T-helper 2 cell treated with Interferon-gamma antibody and Interleukin-4, amounts not matched to agents 100 ng/mL and 5 ng/mL, for 36 hours (primary cell): ENCODE data around the gene PKIG. TPM values are rescaled to one million over a fixed set of nuclear protein-coding genes. Genes with fewer than 3 reads are reported as not detected.

Experiments used
- intact Hi-C: fragments of 100-400 bp; cut with micrococcal nuclease; formaldehyde crosslinking; loops from one replicate; pipeline ENCODE4 v1.15.1; 2023
- total RNA-seq: library from RNA; stranded (reverse); gene quantifications from 2 replicates; pipeline ENCODE4 v1.2.3, GENCODE V29; 2022

Gene PKIG
- total RNA-seq, 1 donor from 2014 or later: 2.5 TPM

GRCh38 chr20:44637522-44638372 lies 55.4 kb downstream of the PKIG start:
- intact Hi-C loops: no loop called here

GRCh38 chr20:44640522-44640921 lies 58.1 kb downstream of the PKIG start:
- intact Hi-C loops: loop anchor here (10.0 kb wide), 1 partner anchor 326 kb away; the partner anchor contains the start of gene FITM2

- intact Hi-C loops: loop anchor here (10.0 kb wide), 1 partner anchor 327 kb away; the partner anchor contains the start of gene FITM2
Observed at GRCh38 chr20:44641325-44641724, 58.9 kb downstream of the PKIG start.

- intact Hi-C loops: loop anchor here (10.0 kb wide), 1 partner anchor 328 kb away; the partner anchor contains the start of gene FITM2
Observed at GRCh38 chr20:44642203-44643153, 60.1 kb downstream of the PKIG start.

- intact Hi-C loops: loop anchor here (10.0 kb wide), 1 partner anchor 328 kb away; the partner anchor contains the start of gene FITM2
Observed at GRCh38 chr20:44643154-44643519, 60.8 kb downstream of the PKIG start.

GRCh38 chr20:44643596-44644229 lies 61.3 kb downstream of the PKIG start:
- intact Hi-C loops: loop anchor here (10.0 kb wide), 1 partner anchor 329 kb away; the partner anchor contains the start of gene FITM2

GRCh38 chr20:44644230-44644617 lies 61.8 kb downstream of the PKIG start:
- intact Hi-C loops: loop anchor here (10.0 kb wide), 1 partner anchor 329 kb away; the partner anchor contains the start of gene FITM2

- intact Hi-C loops: loop anchor here (10.0 kb wide), 1 partner anchor 330 kb away; the partner anchor contains the start of gene FITM2
Observed at GRCh38 chr20:44644667-44645131, 62.3 kb downstream of the PKIG start.

- intact Hi-C loops: loop anchor here (2.0 to 10.0 kb wide), 2 partner anchors 37 to 331 kb away; partner anchors contain the start of gene FITM2
Observed at GRCh38 chr20:44646023-44646640, 63.8 kb downstream of the PKIG start.

GRCh38 chr20:44646641-44647274 lies 64.4 kb downstream of the PKIG start:
- intact Hi-C loops: loop anchor here (2.0 to 10.0 kb wide), 2 partner anchors 36 to 332 kb away; partner anchors contain the start of gene FITM2

- intact Hi-C loops: loop anchor here (10.0 kb wide), 1 partner anchor 333 kb away; the partner anchor contains the start of gene FITM2
Observed at GRCh38 chr20:44648068-44648467, 65.7 kb downstream of the PKIG start.

- intact Hi-C loops: loop anchor here (10.0 kb wide), 1 partner anchor 334 kb away; the partner anchor contains the start of gene FITM2
Observed at GRCh38 chr20:44648579-44648978, 66.2 kb downstream of the PKIG start.

GRCh38 chr20:44649126-44649525 lies 66.7 kb downstream of the PKIG start:
- intact Hi-C loops: loop anchor here (10.0 kb wide), 1 partner anchor 334 kb away; the partner anchor contains the start of gene FITM2

GRCh38 chr20:44649976-44650375 lies 67.6 kb downstream of the PKIG start:
- intact Hi-C loops: loop anchor here (5.0 to 10.0 kb wide), 2 partner anchors 312 to 335 kb away; partner anchors contain the start of genes FITM2 and TOMM34

- intact Hi-C loops: loop anchor here (5.0 kb wide), 1 partner anchor 311 kb away; the partner anchor contains the start of gene TOMM34
Observed at GRCh38 chr20:44650771-44651433, 68.5 kb downstream of the PKIG start.

- intact Hi-C loops: loop anchor here (5.0 kb wide), 1 partner anchor 311 kb away; the partner anchor contains the start of gene TOMM34
Observed at GRCh38 chr20:44651434-44651683, 69.0 kb downstream of the PKIG start.

- intact Hi-C loops: loop anchor here (1.0 to 5.0 kb wide), 2 partner anchors 19 to 310 kb away; partner anchors contain the start of gene TOMM34
Observed at GRCh38 chr20:44651684-44652423, 69.5 kb downstream of the PKIG start, which contains the start of gene ADA. ADA (minus strand) TSS chr20:44651699; CDS start chr20:44651607, 92 bp downstream.

GRCh38 chr20:44653546-44653945 lies 71.2 kb downstream of the PKIG start:
- intact Hi-C loops: loop anchor here (5.0 kb wide), 1 partner anchor 309 kb away; the partner anchor contains the start of gene TOMM34
